Heart left ventricle (tissue), 13 donors: ENCODE results near the gene DMBX1.

Experiments
- POLR2A ChIP-seq, 2 donors: fragments of 450-650 bp; IDR thresholded peaks; one replicate each; pipeline ENCODE4 v1.6.1; 2017; ENCODE audit warnings: antibody characterized with exemption in 2 of 2, mild to moderate bottlenecking in 2 of 2, moderate library complexity in 2 of 2
- TF ChIP-seq, protein P1 (sequence below), 12 donors: fragments of 200-600 bp; sonication (generic) in 4 of 12; IDR thresholded peaks; one replicate each; pipeline versions ENCODE4 v1.5.0 to v1.8.0; 2018 to 2022; ENCODE audit warnings: antibody characterized with exemption in 12 of 12, mild to moderate bottlenecking in 5 of 12
- donor health status: ischemic (EF 13 %, LVEDD 7.1; RV severe dilation, severe dysfunction).
- donor health status: DM: no; HTN: yes; CAD: no.
- donor health status: DM: no; HTN: no; CAD: no.
- donor health status: ischemic (EF 25% LVEDD 6.9; RV normal size, moderate dysfunction).
- donor health status: ischemic (EF 25% LVEDD 5.7; RV mildly dilated, moderate dysfunction).
- donor health status: ischemic (EF 35%, LVEDD 5.7; RV mildly dilated, moderate dysfunction).
- donor health status: nonischemic (EF 11% LVEDD 7.7; RV severe dilation, severe dysfunction).
- donor health status: DM: yes; HTN: yes; CAD: no.
- donor health status: PGD.
- donor health status: ischemic (EF 29% LVEDD 5.4; RV normal size, mild dysfunction).
- donor health status: nonischemic (EF 23%, LVEDD 6.1; RV moderate dilation, normal function).

DNA sequence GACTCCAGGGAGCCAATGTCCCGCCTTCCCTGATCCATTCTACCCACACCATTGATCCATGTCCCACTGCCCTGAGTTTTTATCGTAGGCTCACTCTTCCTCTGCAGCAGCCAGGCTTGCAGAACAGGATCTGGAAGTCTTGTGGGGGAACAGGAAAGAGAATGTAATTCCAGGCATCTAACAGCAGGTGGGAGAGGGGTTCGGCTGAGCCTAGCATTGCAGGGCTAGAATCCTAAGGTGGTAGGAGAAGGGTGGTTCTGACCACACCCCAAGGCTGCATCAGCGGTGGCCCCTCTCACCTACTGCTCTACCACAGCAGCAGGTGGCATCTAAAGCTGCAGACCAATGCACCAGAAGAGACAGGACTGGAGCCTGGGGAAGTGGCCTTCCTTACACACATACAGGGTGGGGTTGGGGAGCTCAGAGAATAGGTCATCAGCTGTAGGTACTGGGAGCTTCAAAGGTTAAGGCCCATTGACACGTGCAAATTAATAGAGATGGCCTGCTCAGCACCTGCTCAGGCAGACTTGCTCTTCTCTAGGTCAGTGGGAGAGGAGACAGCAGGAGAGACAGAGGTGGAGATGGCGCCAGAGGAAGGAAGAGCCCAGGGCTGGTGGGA lies 41.3 kb downstream of the DMBX1 start:
- TF ChIP-seq POLR2A (IDR thresholded peaks at IDR 0.05) = no peak
- TF ChIP-seq, protein P1, sequence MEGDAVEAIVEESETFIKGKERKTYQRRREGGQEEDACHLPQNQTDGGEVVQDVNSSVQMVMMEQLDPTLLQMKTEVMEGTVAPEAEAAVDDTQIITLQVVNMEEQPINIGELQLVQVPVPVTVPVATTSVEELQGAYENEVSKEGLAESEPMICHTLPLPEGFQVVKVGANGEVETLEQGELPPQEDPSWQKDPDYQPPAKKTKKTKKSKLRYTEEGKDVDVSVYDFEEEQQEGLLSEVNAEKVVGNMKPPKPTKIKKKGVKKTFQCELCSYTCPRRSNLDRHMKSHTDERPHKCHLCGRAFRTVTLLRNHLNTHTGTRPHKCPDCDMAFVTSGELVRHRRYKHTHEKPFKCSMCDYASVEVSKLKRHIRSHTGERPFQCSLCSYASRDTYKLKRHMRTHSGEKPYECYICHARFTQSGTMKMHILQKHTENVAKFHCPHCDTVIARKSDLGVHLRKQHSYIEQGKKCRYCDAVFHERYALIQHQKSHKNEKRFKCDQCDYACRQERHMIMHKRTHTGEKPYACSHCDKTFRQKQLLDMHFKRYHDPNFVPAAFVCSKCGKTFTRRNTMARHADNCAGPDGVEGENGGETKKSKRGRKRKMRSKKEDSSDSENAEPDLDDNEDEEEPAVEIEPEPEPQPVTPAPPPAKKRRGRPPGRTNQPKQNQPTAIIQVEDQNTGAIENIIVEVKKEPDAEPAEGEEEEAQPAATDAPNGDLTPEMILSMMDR (IDR thresholded peaks at IDR 0.05) = no peak
